GM12892 (cell line): ENCODE data around the gene MIA.
"Not testable (repeated sequence)": the region's sequence is repeated elsewhere in the genome, so short reads cannot be mapped to it uniquely, and the experiment has no call there.

ENCODE experiments used
- POLR2A ChIP-seq: IDR thresholded peaks from 2 replicates; pipeline ENCODE4 v1.6.1; 2011; ENCODE audit warnings: low read depth, low read length, control low read depth
- POLR2AphosphoS5 ChIP-seq: IDR thresholded peaks from 2 replicates; pipeline ENCODE4 v1.6.1; 2011; ENCODE audit warnings: low read depth, low read length, control low read depth
- TAF1 ChIP-seq: IDR thresholded peaks from 2 replicates; pipeline ENCODE4 v1.6.1; 2011; ENCODE audit warnings: low read depth, mild to moderate bottlenecking, control low read depth, low read length, borderline replicate concordance

GRCh38 chr19:40784146-40784545 lies 8.8 kb downstream of the MIA start:
- not testable (repeated sequence) for TF ChIP-seq POLR2A, TAF1, POLR2AphosphoS5
